ENCODE data around the gene TRPM3.

Gene TRPM3

GRCh38 chr9:70491426-70492318 lies 629.7 kb downstream of the TRPM3 start:
- H3K9ac ChIP-seq (ENCODE audit: low read depth, low read length): no peak overlapping the region
- H3K4me1 ChIP-seq (ENCODE audit: insufficient read depth, low read length): no peaks in the 10 kb centered on the region
- no peaks in the 10 kb centered on the region for H3K36me3 ChIP-seq (ENCODE audit: insufficient read depth, low read length)
- no peaks in the 10 kb centered on the region for H3K9me3 ChIP-seq (ENCODE audit: control insufficient read depth, insufficient read depth, low read length)

- Histone ChIP-seq H3K36me3 (ENCODE audit: insufficient read depth, low read length) (no peaks in the 10 kb centered on the region), H3K4me1 (ENCODE audit: insufficient read depth, low read length) (no peaks in the 10 kb centered on the region), H3K9ac (ENCODE audit: low read depth, low read length) (no peak overlapping the region), H3K9me3 (ENCODE audit: control insufficient read depth, insufficient read depth, low read length) (no peaks in the 10 kb centered on the region)
These were observed 630.9 kb downstream of the TRPM3 start for GRCh38 chr9:70490478-70490877.

- Histone ChIP-seq H3K9ac (ENCODE audit: low read depth, low read length) (no peak overlapping the region), H3K9me3 (ENCODE audit: control insufficient read depth, insufficient read depth, low read length) (no peaks in the 10 kb centered on the region), H3K36me3 (ENCODE audit: insufficient read depth, low read length) (no peaks in the 10 kb centered on the region), H3K4me1 (ENCODE audit: insufficient read depth, low read length) (no peaks in the 10 kb centered on the region)
These were observed 632.7 kb downstream of the TRPM3 start for GRCh38 chr9:70488793-70489105.

- H3K9ac ChIP-seq (ENCODE audit: low read depth, low read length): no peak overlapping the region
- H3K4me1 ChIP-seq (ENCODE audit: insufficient read depth, low read length): no peaks in the 10 kb centered on the region
- no peaks in the 10 kb centered on the region for H3K36me3 ChIP-seq (ENCODE audit: insufficient read depth, low read length)
- H3K9me3 ChIP-seq (ENCODE audit: control insufficient read depth, insufficient read depth, low read length): no peaks in the 10 kb centered on the region
These were observed 633.2 kb downstream of the TRPM3 start for GRCh38 chr9:70488098-70488792.

- Histone ChIP-seq H3K36me3 (ENCODE audit: insufficient read depth, low read length) (no peaks in the 10 kb centered on the region), H3K9me3 (ENCODE audit: control insufficient read depth, insufficient read depth, low read length) (no peaks in the 10 kb centered on the region), H3K9ac (ENCODE audit: low read depth, low read length) (no peak overlapping the region), H3K4me1 (ENCODE audit: insufficient read depth, low read length) (no peaks in the 10 kb centered on the region)
These were observed 635.3 kb downstream of the TRPM3 start for GRCh38 chr9:70486127-70486526.

GRCh38 chr9:70485273-70485858 lies 636.1 kb downstream of the TRPM3 start:
- Histone ChIP-seq H3K9me3 (ENCODE audit: control insufficient read depth, insufficient read depth, low read length) (no peaks in the 10 kb centered on the region), H3K36me3 (ENCODE audit: insufficient read depth, low read length) (no peaks in the 10 kb centered on the region), H3K4me1 (ENCODE audit: insufficient read depth, low read length) (peaks cover 6% of the 10 kb centered on the region), H3K9ac (ENCODE audit: low read depth, low read length) (no peak overlapping the region)

- no peaks in the 10 kb centered on the region for H3K36me3 ChIP-seq (ENCODE audit: insufficient read depth, low read length)
- H3K9ac ChIP-seq (ENCODE audit: low read depth, low read length): no peak overlapping the region
- H3K9me3 ChIP-seq (ENCODE audit: control insufficient read depth, insufficient read depth, low read length): no peaks in the 10 kb centered on the region
- H3K4me1 ChIP-seq (ENCODE audit: insufficient read depth, low read length): peaks cover 15% of the 10 kb centered on the region
These were observed 636.9 kb downstream of the TRPM3 start for GRCh38 chr9:70484232-70485130.

- Histone ChIP-seq H3K9ac (ENCODE audit: low read depth, low read length) (no peak overlapping the region), H3K9me3 (ENCODE audit: control insufficient read depth, insufficient read depth, low read length) (no peaks in the 10 kb centered on the region), H3K36me3 (ENCODE audit: insufficient read depth, low read length) (no peaks in the 10 kb centered on the region), H3K4me1 (ENCODE audit: insufficient read depth, low read length) (peaks cover 21% of the 10 kb centered on the region)
These were observed 640.0 kb downstream of the TRPM3 start for GRCh38 chr9:70481471-70481870.

- Histone ChIP-seq H3K9ac (ENCODE audit: low read depth, low read length) (no peak overlapping the region), H3K36me3 (ENCODE audit: insufficient read depth, low read length) (no peaks in the 10 kb centered on the region), H3K4me1 (ENCODE audit: insufficient read depth, low read length) (peaks cover 21% of the 10 kb centered on the region), H3K9me3 (ENCODE audit: control insufficient read depth, insufficient read depth, low read length) (no peaks in the 10 kb centered on the region)
These were observed 640.9 kb downstream of the TRPM3 start for GRCh38 chr9:70480405-70480980.

- Histone ChIP-seq H3K4me1 (ENCODE audit: insufficient read depth, low read length) (peaks cover 21% of the 10 kb centered on the region), H3K9ac (ENCODE audit: low read depth, low read length) (no peak overlapping the region), H3K9me3 (ENCODE audit: control insufficient read depth, insufficient read depth, low read length) (no peaks in the 10 kb centered on the region), H3K36me3 (ENCODE audit: insufficient read depth, low read length) (no peaks in the 10 kb centered on the region)
These were observed 641.5 kb downstream of the TRPM3 start for GRCh38 chr9:70479880-70480291.
